ENCODE data around the gene PLA2R1.

DNA sequence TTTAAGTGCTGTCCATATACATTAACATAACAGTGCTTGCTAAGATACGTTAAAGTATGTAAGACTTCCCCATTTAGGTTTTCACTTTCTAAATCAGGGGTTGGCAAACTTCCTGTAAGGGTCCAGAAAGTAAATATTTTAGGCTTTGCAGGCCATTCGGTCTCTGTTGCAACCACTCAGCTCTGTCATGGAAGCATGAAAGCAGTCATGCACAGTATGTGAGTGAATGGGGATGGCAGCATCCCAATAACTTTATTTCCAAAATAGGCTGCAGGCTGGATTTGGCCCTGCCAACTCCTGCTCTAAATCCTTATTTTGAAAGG, 128.7 kb downstream of the PLA2R1 start:
- TF ChIP-seq, protein P1, sequence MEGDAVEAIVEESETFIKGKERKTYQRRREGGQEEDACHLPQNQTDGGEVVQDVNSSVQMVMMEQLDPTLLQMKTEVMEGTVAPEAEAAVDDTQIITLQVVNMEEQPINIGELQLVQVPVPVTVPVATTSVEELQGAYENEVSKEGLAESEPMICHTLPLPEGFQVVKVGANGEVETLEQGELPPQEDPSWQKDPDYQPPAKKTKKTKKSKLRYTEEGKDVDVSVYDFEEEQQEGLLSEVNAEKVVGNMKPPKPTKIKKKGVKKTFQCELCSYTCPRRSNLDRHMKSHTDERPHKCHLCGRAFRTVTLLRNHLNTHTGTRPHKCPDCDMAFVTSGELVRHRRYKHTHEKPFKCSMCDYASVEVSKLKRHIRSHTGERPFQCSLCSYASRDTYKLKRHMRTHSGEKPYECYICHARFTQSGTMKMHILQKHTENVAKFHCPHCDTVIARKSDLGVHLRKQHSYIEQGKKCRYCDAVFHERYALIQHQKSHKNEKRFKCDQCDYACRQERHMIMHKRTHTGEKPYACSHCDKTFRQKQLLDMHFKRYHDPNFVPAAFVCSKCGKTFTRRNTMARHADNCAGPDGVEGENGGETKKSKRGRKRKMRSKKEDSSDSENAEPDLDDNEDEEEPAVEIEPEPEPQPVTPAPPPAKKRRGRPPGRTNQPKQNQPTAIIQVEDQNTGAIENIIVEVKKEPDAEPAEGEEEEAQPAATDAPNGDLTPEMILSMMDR (IDR thresholded peaks at IDR 0.05 in 8 of 11, conservative IDR thresholded peaks at IDR 0.05 in 3 of 11), result no peak
- no peak for TF ChIP-seq POLR2A (IDR thresholded peaks at IDR 0.05)
